ENCODE measurements around the gene EFHC2. TPM values are rescaled to one million over a fixed set of nuclear protein-coding genes. Genes with fewer than 3 reads are reported as not detected.
"Not testable (repeated sequence)": the region's sequence is repeated elsewhere in the genome, so short reads cannot be mapped to it uniquely, and the experiment has no call there.

EFHC2 gene
- total RNA-seq, 1 donor from 2014 or later = 0.10 TPM

GRCh38 chrX:44234116-44234515 is 109.4 kb downstream of the EFHC2 start:
- no peak for DNase-seq (ENCODE audit: low spot score)
- no peak for ATAC-seq

- DNase-seq (ENCODE audit: low spot score) = no peak
Observed at GRCh38 chrX:44232081-44232480, 111.4 kb downstream of the EFHC2 start.

GRCh38 chrX:44228621-44229020 is 114.9 kb downstream of the EFHC2 start:
- DNase-seq (ENCODE audit: low spot score) (no peak), ATAC-seq (no peak)

More at GRCh38 chrX:44232081-44232480, 111.4 kb downstream of the EFHC2 start:
- no peak for ATAC-seq

- ATAC-seq = no peak
Observed at GRCh38 chrX:44227991-44228390, 115.5 kb downstream of the EFHC2 start.

GRCh38 chrX:44225667-44226066 is 117.8 kb downstream of the EFHC2 start:
- ATAC-seq = no peak
- no peak for DNase-seq (ENCODE audit: low spot score)

More at GRCh38 chrX:44227991-44228390, 115.5 kb downstream of the EFHC2 start:
- no peak for DNase-seq (ENCODE audit: low spot score)

GRCh38 chrX:44224760-44225159 is 118.7 kb downstream of the EFHC2 start:
- DNase-seq (ENCODE audit: low spot score) (no peak), ATAC-seq (no peak)

- ATAC-seq (no peak), DNase-seq (ENCODE audit: low spot score) (no peak)
Observed at GRCh38 chrX:44223150-44223549, 120.3 kb downstream of the EFHC2 start.

- DNase-seq (ENCODE audit: low spot score) (no peak), ATAC-seq (no peak)
Observed at GRCh38 chrX:44218465-44218864, 125.0 kb downstream of the EFHC2 start.

- no peak for DNase-seq (ENCODE audit: low spot score)
Observed at GRCh38 chrX:44216171-44216570, 127.3 kb downstream of the EFHC2 start.

GRCh38 chrX:44203791-44204190 is 139.7 kb downstream of the EFHC2 start:
- ATAC-seq (no peak), DNase-seq (ENCODE audit: low spot score) (no peak)

More at GRCh38 chrX:44216171-44216570, 127.3 kb downstream of the EFHC2 start:
- no peak for ATAC-seq

GRCh38 chrX:44202596-44202995 is 140.9 kb downstream of the EFHC2 start:
- no peak for ATAC-seq
- no peak for DNase-seq (ENCODE audit: low spot score)

- DNase-seq (ENCODE audit: low spot score) = no peak
- ATAC-seq = no peak
Observed at GRCh38 chrX:44189116-44189515, 154.4 kb downstream of the EFHC2 start.

- not testable (repeated sequence) for DNase-seq (ENCODE audit: low spot score)
Observed at GRCh38 chrX:44187915-44188314, 155.6 kb downstream of the EFHC2 start.

GRCh38 chrX:44183329-44183728 is 160.1 kb downstream of the EFHC2 start:
- ATAC-seq (no peak), DNase-seq (ENCODE audit: low spot score) (no peak)

More at GRCh38 chrX:44187915-44188314, 155.6 kb downstream of the EFHC2 start:
- not testable (repeated sequence) for ATAC-seq

- ATAC-seq (no peak), DNase-seq (ENCODE audit: low spot score) (no peak)
Observed at GRCh38 chrX:44178274-44179053, 165.0 kb downstream of the EFHC2 start.

GRCh38 chrX:44175455-44175854 is 168.0 kb downstream of the EFHC2 start:
- no peak for DNase-seq (ENCODE audit: low spot score)
- no peak for ATAC-seq

GRCh38 chrX:44174061-44174460 is 169.4 kb downstream of the EFHC2 start:
- DNase-seq (ENCODE audit: low spot score) = no peak
- ATAC-seq = no peak

- ATAC-seq (no peak), DNase-seq (ENCODE audit: low spot score) (no peak)
Observed at GRCh38 chrX:44173219-44173618, 170.3 kb downstream of the EFHC2 start.

GRCh38 chrX:44167116-44167515 is 176.4 kb downstream of the EFHC2 start:
- ATAC-seq (no peak), DNase-seq (ENCODE audit: low spot score) (no peak)

- no peak for ATAC-seq
- no peak for DNase-seq (ENCODE audit: low spot score)
Observed at GRCh38 chrX:44162964-44163475, 180.5 kb downstream of the EFHC2 start.

- ATAC-seq (no peak), DNase-seq (ENCODE audit: low spot score) (no peak)
Observed at GRCh38 chrX:44157858-44158257, 185.6 kb downstream of the EFHC2 start.

- DNase-seq (ENCODE audit: low spot score) (no peak), ATAC-seq (no peak)
Observed at GRCh38 chrX:44157283-44157682, 186.2 kb downstream of the EFHC2 start.

GRCh38 chrX:44156726-44157125 is 186.7 kb downstream of the EFHC2 start:
- DNase-seq (ENCODE audit: low spot score) (no peak), ATAC-seq (no peak)
